ENCODE data around the gene LVRN. TPM values are rescaled to one million over a fixed set of nuclear protein-coding genes. Genes with fewer than 3 reads are reported as not detected.

The LVRN gene
- total RNA-seq, 3 donors from 2014 or later = not detected

GRCh38 chr5:116075191-116075831 is 113.0 kb downstream of the LVRN start:
- Mint-ChIP-seq H3K4me3 (peak overlapping the region; percentile 67), H3K27me3 (ENCODE audit: low read depth) (peaks cover 12% of the 10 kb centered on the region), H3K4me1 (ENCODE audit: low read depth) (peaks cover 27% of the 10 kb centered on the region), H3K36me3 (ENCODE audit: insufficient read depth) (peaks cover 4% of the 10 kb centered on the region), H3K9me3 (peaks cover 15% of the 10 kb centered on the region)
- DNase-seq = no peak
- ATAC-seq = peak; percentile 37 to 44

GRCh38 chr5:116076496-116076895 is 114.2 kb downstream of the LVRN start:
- peaks cover 15% of the 10 kb centered on the region for H3K9me3 Mint-ChIP-seq
- ATAC-seq (peak; percentile 92 to 93), DNase-seq (no peak)
- H3K36me3 Mint-ChIP-seq (ENCODE audit: insufficient read depth) = peaks cover 6% of the 10 kb centered on the region
- peaks cover 12% of the 10 kb centered on the region for H3K27me3 Mint-ChIP-seq (ENCODE audit: low read depth)
- peak overlapping the region; percentile 63 for H3K4me3 Mint-ChIP-seq
- peaks cover 27% of the 10 kb centered on the region for H3K4me1 Mint-ChIP-seq (ENCODE audit: low read depth)

Other genes starting within 250 kb of the LVRN start
- gene CDO1, start 145.8 kb upstream of the LVRN start, total RNA-seq = under 1 TPM in 2 of 3 donors, not detected in 1; 0.26 to 0.28 TPM
- 10 to 100 TPM; 36.0 to 46.4 (median 41.4) TPM for gene ATG12, start 120.9 kb upstream of the LVRN start, total RNA-seq
- gene AP3S1, start 120.5 kb upstream of the LVRN start, total RNA-seq = 10 to 100 TPM; 42.0 to 53.0 (median 48.5) TPM
- not detected for gene ARL14EPL, start 70.0 kb downstream of the LVRN start, total RNA-seq
- 10 to 100 TPM; 19.1 to 22.9 (median 19.6) TPM for gene COMMD10, start 122.5 kb downstream of the LVRN start, total RNA-seq